Activated gamma-delta T cell (primary cell): ENCODE measurements around the gene SLCO3A1.

Experiments used
- DNase-seq: peaks from one replicate; lab custom pipeline; 2025; lab: John Stamatoyannopoulos, UW
- total RNA-seq, 2 donors: gene quantifications; one replicate each; lab custom pipeline; 2026; lab: John Stamatoyannopoulos, UW

SLCO3A1 gene
- total RNA-seq: 18.0 to 21.2 reads per million in 2 donors

- DNase-seq: peak; percentile 68
Observed at GRCh38 chr15:91853511-91853947, at the start of gene SLCO3A1. TSS of gene SLCO3A1 (plus strand) at chr15:91853708.

- DNase-seq: no peak
Observed at GRCh38 chr15:91807122-91807521, 46.4 kb upstream of the SLCO3A1 start.

- no peak for DNase-seq
Observed at GRCh38 chr15:91813924-91814323, 39.6 kb upstream of the SLCO3A1 start.

GRCh38 chr15:91816942-91817341, 36.6 kb upstream of the SLCO3A1 start:
- DNase-seq: no peak

- DNase-seq: no peak
Observed at GRCh38 chr15:91821458-91821857, 32.0 kb upstream of the SLCO3A1 start.

- DNase-seq: no peak
Observed at GRCh38 chr15:91824256-91824655, 29.3 kb upstream of the SLCO3A1 start.

GRCh38 chr15:91826443-91826842, 27.1 kb upstream of the SLCO3A1 start:
- DNase-seq: no peak

GRCh38 chr15:91833056-91833455, 20.5 kb upstream of the SLCO3A1 start:
- no peak for DNase-seq

GRCh38 chr15:91839867-91840266, 13.6 kb upstream of the SLCO3A1 start:
- no peak for DNase-seq

GRCh38 chr15:91841861-91842260, 11.6 kb upstream of the SLCO3A1 start:
- DNase-seq: no peak

- no peak for DNase-seq
Observed at GRCh38 chr15:91844341-91844740, 9.2 kb upstream of the SLCO3A1 start.

GRCh38 chr15:91844928-91845327, 8.6 kb upstream of the SLCO3A1 start:
- no peak for DNase-seq

- DNase-seq: no peak
Observed at GRCh38 chr15:91845720-91846119, 7.8 kb upstream of the SLCO3A1 start.

- DNase-seq: no peak
Observed at GRCh38 chr15:91849180-91849579, 4.3 kb upstream of the SLCO3A1 start.

- no peak for DNase-seq
Observed at GRCh38 chr15:91849749-91850161, 3.8 kb upstream of the SLCO3A1 start.

GRCh38 chr15:91852741-91853510, 582 bp upstream of the SLCO3A1 start:
- DNase-seq: peak; percentile 60

- DNase-seq: peak; percentile 35
Observed at GRCh38 chr15:91853948-91854638, 585 bp downstream of the SLCO3A1 start.

GRCh38 chr15:91854639-91854990, 1.1 kb downstream of the SLCO3A1 start:
- no peak for DNase-seq

- DNase-seq: no peak
Observed at GRCh38 chr15:91855241-91855640, 1.7 kb downstream of the SLCO3A1 start.

- DNase-seq: no peak
Observed at GRCh38 chr15:91855684-91856489, 2.4 kb downstream of the SLCO3A1 start.

GRCh38 chr15:91857224-91857585, 3.7 kb downstream of the SLCO3A1 start:
- no peak for DNase-seq

- no peak for DNase-seq
Observed at GRCh38 chr15:91857772-91858171, 4.3 kb downstream of the SLCO3A1 start.

GRCh38 chr15:91860498-91860897, 7.0 kb downstream of the SLCO3A1 start:
- no peak for DNase-seq
